Right lung (tissue), 5 donors: Measurements from ENCODE around the gene PTPRA. TPM values are rescaled to one million over a fixed set of nuclear protein-coding genes. Genes with fewer than 3 reads are reported as not detected.
A peak's percentile ranks its signal among the peaks of the same experiment; 100 is the strongest.

Experiments used
- DNase-seq, 2 donors: peaks; one replicate each; pipeline ENCODE4 v3.0.0-alpha.2; 2013
- polyA plus RNA-seq, 5 donors: library from polyadenylated mRNA; unstranded; fragments of 120-200 nt; gene quantifications; one replicate each; pipeline versions ENCODE4 v1.2.1 to v1.2.3, GENCODE V29; 2013; ENCODE audit warnings: inconsistent platforms in 1 of 5, low replicate concordance in 1 of 5; ENCODE audit not compliant: insufficient read length in 5 of 5, insufficient read depth in 1 of 5

Gene PTPRA
- polyA plus RNA-seq, 5 donors: 74.5 to 98.7 (median 92.2) TPM

GRCh38 chr20:2847802-2848201 is 25.5 kb upstream of the PTPRA start:
- DNase-seq: no peak

GRCh38 chr20:2849529-2849928 is 23.8 kb upstream of the PTPRA start:
- no peak for DNase-seq

- DNase-seq: no peak
Observed at GRCh38 chr20:2851086-2851485, 22.2 kb upstream of the PTPRA start.

- DNase-seq: no peak
Observed at GRCh38 chr20:2858591-2858990, 14.7 kb upstream of the PTPRA start.

- DNase-seq: no peak
Observed at GRCh38 chr20:2859330-2860121, 13.8 kb upstream of the PTPRA start.

- DNase-seq: no peak
Observed at GRCh38 chr20:2864626-2865025, 8.7 kb upstream of the PTPRA start.

- no peak for DNase-seq
Observed at GRCh38 chr20:2865101-2865500, 8.2 kb upstream of the PTPRA start.

GRCh38 chr20:2865630-2866029 is 7.7 kb upstream of the PTPRA start:
- no peak for DNase-seq

GRCh38 chr20:2866236-2866635 is 7.0 kb upstream of the PTPRA start:
- DNase-seq: no peak

GRCh38 chr20:2867081-2867864 is 6.0 kb upstream of the PTPRA start:
- DNase-seq: no peak

GRCh38 chr20:2869381-2869780 is 3.9 kb upstream of the PTPRA start:
- DNase-seq: no peak

- DNase-seq: no peak
Observed at GRCh38 chr20:2871111-2871465, 2.2 kb upstream of the PTPRA start.

GRCh38 chr20:2871661-2872458 is 1.4 kb upstream of the PTPRA start:
- no peak for DNase-seq

- DNase-seq: no peak
Observed at GRCh38 chr20:2872459-2873009, 747 bp upstream of the PTPRA start.

GRCh38 chr20:2873747-2874041 is 413 bp downstream of the PTPRA start:
- DNase-seq: peak; percentile 40 to 69

- DNase-seq: no peak
Observed at GRCh38 chr20:2874456-2874855, 1.2 kb downstream of the PTPRA start.

- no peak for DNase-seq
Observed at GRCh38 chr20:2875690-2876203, 2.5 kb downstream of the PTPRA start.

GRCh38 chr20:2878515-2878914 is 5.2 kb downstream of the PTPRA start:
- DNase-seq: no peak

- no peak for DNase-seq
Observed at GRCh38 chr20:2879146-2879545, 5.9 kb downstream of the PTPRA start.

GRCh38 chr20:2880650-2881049 is 7.4 kb downstream of the PTPRA start:
- no peak for DNase-seq

- no peak for DNase-seq
Observed at GRCh38 chr20:2883726-2884637, 10.7 kb downstream of the PTPRA start.
